ENCODE results near the gene ZNF865.

The ZNF865 gene

GRCh38 chr19:55605207-55605636 lies 225 bp upstream of the ZNF865 start:
- no peak for FAIRE-seq
- peak; percentile 89 for DNase-seq (ENCODE audit: low spot score)

- FAIRE-seq (no peak), DNase-seq (ENCODE audit: low spot score) (no peak)
Measured at GRCh38 chr19:55606471-55606787, 982 bp downstream of the ZNF865 start.

DNA sequence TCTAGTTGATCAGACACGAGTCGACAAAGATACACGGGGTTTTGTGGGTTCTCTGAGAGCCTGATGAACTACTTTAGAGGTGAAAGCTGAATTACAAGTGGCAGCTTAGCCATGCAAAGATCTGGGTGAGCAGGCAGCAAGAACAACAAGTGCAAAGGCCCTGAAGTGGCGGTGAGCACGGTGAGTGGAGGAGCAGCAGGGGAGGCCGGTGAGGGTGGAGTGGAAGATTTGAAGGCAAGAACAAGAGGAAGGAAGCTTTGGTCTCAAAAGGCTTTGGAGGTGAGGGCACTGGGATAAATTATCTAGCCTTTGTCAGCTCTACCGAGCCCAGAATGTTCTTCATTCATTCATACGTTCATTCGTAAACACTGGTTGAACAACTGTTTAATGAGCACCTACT lies 1.4 kb downstream of the ZNF865 start:
- DNase-seq (ENCODE audit: low spot score) (no peak), FAIRE-seq (no peak)

DNA sequence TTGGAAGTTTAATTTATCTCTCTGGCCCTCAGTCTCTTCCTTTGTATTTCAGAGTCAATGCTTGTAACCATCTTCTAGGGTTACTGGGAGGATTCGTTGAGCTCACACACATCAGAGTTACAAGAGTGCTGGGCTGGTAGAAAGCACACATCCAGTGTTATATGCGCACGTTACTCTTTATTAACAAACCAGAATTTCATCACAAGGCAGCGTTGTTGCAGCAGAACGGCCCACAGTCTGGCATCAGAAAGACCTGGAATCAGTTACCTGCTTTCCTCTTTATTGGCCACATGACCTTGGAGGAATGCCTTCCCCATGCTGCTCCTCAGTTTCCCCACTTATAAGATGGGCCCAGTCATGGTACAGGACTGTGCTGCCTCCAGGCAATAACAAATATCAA lies 3.9 kb downstream of the ZNF865 start:
- DNase-seq (ENCODE audit: low spot score) (no peak), FAIRE-seq (no peak)

DNA sequence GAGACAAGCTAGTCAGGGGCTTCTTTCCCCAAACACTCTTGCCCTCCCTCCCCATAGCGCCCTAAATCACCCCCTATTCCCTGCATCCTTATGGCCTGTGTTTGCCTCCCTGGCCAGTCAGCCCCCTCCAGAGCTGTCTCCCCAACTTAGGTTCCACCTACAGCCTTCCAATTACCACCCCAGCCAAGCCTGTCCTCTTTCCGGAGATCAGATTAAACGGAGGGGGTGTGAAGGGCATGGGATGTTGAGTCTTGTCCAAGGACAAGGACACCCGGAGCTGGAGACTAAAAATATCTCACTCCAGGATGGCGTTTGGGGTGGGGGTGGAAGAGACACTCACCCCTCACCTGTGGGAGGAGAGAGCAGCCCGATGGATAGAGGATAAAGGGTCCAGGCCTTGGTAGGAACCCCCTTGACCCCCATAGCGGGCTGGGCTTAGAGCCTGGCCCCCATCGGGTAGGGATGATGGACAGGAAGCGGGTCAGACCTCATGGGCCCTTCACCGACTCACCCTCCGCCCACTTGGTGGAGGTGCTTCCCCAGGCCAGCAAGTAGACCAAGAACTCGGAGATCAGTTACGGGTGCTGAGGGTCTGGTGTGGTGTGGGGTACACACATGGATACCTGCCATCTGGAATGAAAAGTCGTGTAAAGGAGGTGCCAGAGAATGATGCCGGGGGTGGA lies 6.0 kb downstream of the ZNF865 start:
- no peak for DNase-seq (ENCODE audit: low spot score)
- FAIRE-seq, result no peak

GRCh38 chr19:55611983-55612645 lies 6.7 kb downstream of the ZNF865 start:
- DNase-seq (ENCODE audit: low spot score) (no peak), FAIRE-seq (no peak)

- no peak for FAIRE-seq
- DNase-seq (ENCODE audit: low spot score), result no peak
Measured at GRCh38 chr19:55613396-55613795, 7.9 kb downstream of the ZNF865 start.

DNA sequence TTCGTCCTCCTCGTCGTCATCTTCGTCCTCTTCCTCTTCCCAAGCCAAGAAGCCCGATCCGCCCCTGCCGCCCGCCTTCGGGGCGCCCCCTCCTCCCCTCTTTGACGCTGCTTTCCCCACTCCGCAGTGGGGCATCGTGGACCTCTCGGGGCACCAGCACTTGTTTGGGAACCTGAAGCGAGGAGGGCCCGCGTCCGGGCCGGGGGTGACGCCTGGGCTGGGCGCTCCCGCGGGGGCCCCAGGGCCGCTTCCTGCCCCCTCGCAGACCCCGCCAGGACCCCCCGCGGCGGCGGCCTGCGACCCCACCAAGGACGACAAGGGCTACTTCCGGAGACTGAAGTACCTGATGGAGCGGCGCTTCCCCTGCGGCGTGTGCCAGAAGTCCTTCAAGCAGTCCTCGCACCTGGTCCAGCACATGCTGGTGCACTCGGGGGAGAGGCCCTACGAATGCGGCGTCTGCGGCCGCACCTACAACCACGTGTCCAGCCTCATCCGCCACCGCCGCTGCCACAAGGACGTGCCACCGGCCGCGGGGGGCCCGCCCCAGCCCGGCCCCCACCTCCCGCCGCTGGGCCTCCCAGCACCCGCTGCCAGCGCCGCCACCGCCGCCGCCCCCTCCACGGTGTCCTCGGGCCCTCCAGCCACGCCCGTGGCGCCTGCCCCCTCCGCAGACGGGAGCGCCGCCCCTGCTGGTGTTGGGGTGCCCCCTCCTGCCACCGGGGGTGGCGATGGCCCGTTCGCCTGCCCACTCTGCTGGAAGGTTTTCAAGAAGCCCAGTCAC lies 8.7 kb downstream of the ZNF865 start:
- FAIRE-seq, result no peak
- DNase-seq (ENCODE audit: low spot score), result no peak

DNA sequence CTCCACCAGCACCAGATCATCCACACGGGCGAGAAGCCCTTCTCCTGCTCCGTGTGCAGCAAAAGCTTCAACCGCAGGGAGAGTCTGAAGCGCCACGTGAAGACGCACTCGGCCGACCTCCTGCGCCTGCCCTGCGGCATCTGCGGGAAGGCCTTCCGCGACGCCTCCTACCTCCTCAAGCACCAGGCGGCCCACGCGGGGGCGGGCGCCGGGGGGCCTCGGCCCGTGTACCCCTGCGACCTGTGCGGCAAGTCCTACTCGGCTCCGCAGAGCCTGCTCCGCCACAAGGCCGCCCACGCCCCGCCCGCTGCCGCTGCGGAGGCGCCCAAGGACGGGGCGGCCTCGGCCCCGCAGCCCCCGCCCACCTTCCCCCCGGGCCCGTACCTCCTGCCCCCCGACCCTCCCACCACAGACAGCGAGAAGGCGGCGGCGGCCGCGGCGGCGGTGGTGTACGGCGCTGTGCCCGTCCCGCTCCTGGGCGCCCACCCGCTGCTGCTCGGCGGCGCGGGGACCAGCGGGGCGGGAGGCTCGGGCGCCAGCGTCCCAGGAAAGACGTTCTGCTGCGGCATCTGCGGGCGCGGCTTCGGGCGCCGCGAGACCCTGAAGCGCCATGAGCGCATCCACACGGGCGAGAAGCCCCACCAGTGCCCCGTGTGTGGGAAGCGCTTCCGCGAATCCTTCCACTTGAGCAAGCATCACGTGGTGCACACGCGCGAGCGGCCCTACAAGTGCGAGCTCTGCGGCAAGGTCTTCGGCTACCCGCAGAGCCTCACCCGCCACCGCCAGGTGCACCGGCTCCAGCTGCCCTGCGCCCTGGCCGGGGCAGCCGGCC lies 9.5 kb downstream of the ZNF865 start:
- FAIRE-seq (no peak), DNase-seq (ENCODE audit: low spot score) (no peak)

GRCh38 chr19:55615543-55616394 lies 10.3 kb downstream of the ZNF865 start:
- DNase-seq (ENCODE audit: low spot score), result no peak

DNA sequence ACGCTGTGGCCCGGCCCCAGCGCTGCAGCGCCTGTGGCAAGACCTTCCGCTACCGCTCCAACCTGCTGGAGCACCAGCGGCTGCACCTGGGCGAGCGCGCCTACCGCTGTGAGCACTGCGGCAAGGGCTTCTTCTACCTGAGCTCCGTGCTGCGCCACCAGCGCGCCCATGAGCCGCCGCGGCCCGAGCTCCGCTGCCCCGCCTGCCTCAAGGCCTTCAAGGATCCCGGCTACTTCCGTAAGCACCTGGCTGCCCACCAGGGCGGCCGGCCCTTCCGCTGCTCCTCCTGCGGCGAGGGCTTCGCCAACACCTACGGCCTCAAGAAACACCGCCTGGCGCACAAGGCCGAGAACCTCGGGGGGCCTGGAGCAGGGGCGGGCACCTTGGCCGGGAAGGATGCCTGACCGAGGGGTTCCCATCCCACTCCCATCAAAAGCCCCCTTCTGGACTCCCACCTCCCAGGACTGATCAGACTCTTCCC lies 11.0 kb downstream of the ZNF865 start:
- no peak for DNase-seq (ENCODE audit: low spot score)
- FAIRE-seq, result no peak

More at GRCh38 chr19:55615543-55616394, 10.3 kb downstream of the ZNF865 start:
- no peak for FAIRE-seq

DNA sequence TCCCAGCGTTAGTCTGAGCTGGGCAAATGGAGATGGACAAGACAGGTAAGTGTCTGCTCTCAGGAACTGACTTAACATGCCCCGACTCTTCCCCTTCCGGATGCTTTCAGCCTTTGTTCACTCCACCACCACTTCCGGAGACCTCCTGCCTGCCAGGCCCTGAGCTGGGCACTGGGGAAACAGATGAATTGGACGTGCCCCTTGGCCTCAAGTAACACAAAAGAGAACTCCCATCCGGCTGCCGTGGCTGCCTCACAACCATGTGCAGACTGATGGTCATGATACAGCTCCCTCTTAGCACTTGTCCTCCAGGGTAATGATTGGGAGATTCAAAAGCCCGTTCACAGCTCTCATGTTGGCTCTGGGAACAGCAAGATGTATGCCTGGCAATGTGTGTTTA lies 12.0 kb downstream of the ZNF865 start:
- no peak for FAIRE-seq

GRCh38 chr19:55618426-55618825 lies 13.0 kb downstream of the ZNF865 start:
- FAIRE-seq (no peak), DNase-seq (ENCODE audit: low spot score) (no peak)

More for the DNA sequence above, 12.0 kb downstream of the ZNF865 start:
- no peak for DNase-seq (ENCODE audit: low spot score)

GRCh38 chr19:55619286-55619685 lies 13.8 kb downstream of the ZNF865 start:
- FAIRE-seq, result no peak
- DNase-seq (ENCODE audit: low spot score), result no peak

GRCh38 chr19:55620410-55621204 lies 15.2 kb downstream of the ZNF865 start:
- no peak for FAIRE-seq

DNA sequence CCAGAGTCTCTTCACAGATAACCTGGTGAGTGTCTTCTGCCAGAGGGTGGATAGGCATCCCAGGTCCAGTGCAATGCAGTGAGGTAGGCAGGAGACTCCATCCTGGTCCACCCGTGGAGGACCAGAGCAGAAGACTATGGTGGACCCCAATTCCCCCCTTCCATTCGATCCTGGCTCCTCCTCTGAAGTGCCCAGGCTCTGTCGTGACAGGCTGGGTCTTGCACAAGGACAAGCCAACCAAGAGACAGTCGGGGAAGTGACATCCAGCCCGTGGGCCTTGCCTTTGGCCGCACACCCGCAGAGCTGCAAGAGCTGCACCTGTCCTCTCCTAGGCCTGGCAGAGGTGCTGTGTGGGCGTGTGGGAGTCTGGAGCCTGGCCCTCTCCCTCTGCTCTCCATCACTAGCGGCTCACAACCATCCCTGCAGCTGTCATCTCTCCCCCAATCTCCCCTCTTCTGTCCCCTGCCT lies 15.8 kb downstream of the ZNF865 start:
- no peak for FAIRE-seq
- DNase-seq (ENCODE audit: low spot score), result no peak

More at GRCh38 chr19:55620410-55621204, 15.2 kb downstream of the ZNF865 start:
- DNase-seq (ENCODE audit: low spot score), result no peak

DNA sequence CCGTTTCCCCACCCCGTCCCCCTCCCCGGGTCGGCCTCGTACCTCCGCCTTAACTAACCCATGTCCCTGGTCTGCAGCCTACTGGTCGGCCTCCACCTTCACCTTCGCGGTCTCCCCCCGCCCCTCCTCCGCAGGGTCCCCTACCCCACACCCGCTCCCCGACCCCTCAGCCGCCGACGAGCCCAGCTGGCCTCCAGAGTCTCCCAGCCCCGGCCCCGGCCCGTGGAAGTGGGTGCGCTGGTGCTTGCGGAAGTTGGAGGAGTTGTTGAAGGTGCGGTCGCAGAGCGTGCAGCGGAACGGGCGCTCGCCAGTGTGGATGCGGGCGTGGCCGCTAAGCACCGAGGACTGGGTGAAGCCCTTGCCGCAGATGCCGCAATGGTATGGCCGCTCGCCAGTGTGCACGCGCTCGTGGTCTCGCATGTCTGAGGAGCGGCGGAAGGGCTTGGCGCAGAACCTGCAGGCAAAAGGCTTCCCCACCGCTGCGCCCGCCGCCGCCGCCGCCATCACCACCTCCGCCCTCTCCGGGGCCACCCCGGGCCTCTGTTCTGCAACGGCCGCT lies 16.3 kb downstream of the ZNF865 start:
- DNase-seq (ENCODE audit: low spot score), result no peak
- no peak for FAIRE-seq

DNA sequence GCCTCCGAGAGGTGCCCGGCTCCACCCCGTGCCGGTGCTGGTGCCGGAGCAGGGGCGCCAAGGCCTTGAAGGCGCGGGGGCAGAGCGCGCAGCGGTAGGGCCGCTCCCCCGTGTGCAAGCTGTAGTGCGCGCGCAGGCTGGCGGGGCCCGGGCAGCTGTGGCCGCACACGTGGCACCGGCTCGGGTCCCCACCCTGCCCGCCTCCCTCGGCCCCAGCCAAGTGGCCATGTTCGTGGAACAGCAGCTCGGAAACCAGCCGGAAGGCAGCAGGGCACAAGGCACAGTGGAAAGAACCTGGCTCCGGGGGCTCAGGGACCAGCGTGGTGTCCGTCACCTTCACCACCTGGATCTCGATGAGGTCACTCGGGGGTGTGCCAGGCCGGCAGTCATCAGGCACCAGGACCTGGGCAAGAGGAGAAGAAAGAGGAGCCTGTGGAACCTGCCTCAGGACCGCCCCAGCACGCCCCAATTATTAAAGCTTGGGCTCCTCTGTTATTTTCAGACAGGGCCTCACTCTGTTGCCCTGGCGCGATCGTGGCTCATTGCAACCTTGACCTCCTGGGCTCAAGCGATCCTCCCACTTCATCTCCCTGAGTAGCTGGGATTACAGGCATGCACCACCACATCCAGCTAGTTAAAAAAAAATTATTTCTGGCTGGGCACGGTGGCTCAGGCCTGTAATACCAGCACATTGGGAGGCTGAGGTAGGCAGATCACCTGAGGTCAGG lies 17.0 kb downstream of the ZNF865 start:
- no peak for FAIRE-seq
- DNase-seq (ENCODE audit: low spot score), result no peak

DNA sequence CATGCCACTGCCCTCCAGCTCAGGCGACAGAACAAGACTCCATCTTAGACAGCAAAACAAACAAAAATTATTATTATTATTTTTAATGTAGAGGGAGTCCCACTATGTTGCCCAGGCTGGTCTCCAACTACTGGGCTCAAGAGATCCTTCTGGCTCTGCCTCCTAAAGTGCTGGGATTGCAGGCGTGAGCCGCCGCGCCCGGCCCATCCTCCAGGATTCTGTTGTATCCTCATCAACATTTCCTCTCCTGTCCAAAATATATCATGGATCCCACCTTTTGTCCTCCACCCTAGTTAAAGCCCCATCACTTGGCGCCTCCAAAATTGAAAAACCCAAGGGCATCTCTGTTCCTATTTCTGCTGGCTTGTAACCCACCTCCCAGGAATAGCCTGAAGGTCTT lies 17.7 kb downstream of the ZNF865 start:
- DNase-seq (ENCODE audit: low spot score), result no peak
- no peak for FAIRE-seq
